ENCODE data around the gene SEC14L3.

GRCh38 chr22:30438559-30438958, 33.3 kb downstream of the SEC14L3 start:
- no peak for TF ChIP-seq TAF1 (IDR thresholded peaks at IDR 0.05; ENCODE audit: borderline replicate concordance, low read depth, low read length)
- no peak for TF ChIP-seq CTCF (IDR thresholded peaks at IDR 0.05)
- TF ChIP-seq FOXJ3 (CRISPR knock-in tag; IDR thresholded peaks at IDR 0.05) = no peak
- no peak for TF ChIP-seq MAX (IDR thresholded peaks at IDR 0.05; ENCODE audit: low read depth)
- no peak for TF ChIP-seq NRF1 (IDR thresholded peaks at IDR 0.05; ENCODE audit: low read depth, low read length)
- TF ChIP-seq JUND (IDR thresholded peaks at IDR 0.05) = no peak
- TF ChIP-seq RFX5 (IDR thresholded peaks at IDR 0.05; ENCODE audit: low read length) = no peak
- TF ChIP-seq IRF3 (IDR thresholded peaks at IDR 0.05; ENCODE audit: low read depth, low read length) = no peak
- TF ChIP-seq FOXM1 (IDR thresholded peaks at IDR 0.05; ENCODE audit: low read depth) = no peak

Measured in SK-N-SH (cell line).